GM21381 (cell line): ENCODE measurements around the gene GRIK4.

ENCODE experiments used
- ATAC-seq: cut with Tn5 transposase; IDR thresholded peaks from one replicate; pipeline ENCODE4 v1.9.1; 2021; ENCODE audit warnings: mild to moderate bottlenecking, moderate library complexity; ENCODE audit not compliant: unreplicated experiment

Gene GRIK4

GRCh38 chr11:120509346-120510053, 2.0 kb upstream of the GRIK4 start:
- no peak for ATAC-seq

GRCh38 chr11:120510406-120511115, 987 bp upstream of the GRIK4 start:
- ATAC-seq = peak; percentile 6

- no peak for ATAC-seq
These were observed 531 bp downstream of the GRIK4 start for GRCh38 chr11:120511820-120512738.

DNA sequence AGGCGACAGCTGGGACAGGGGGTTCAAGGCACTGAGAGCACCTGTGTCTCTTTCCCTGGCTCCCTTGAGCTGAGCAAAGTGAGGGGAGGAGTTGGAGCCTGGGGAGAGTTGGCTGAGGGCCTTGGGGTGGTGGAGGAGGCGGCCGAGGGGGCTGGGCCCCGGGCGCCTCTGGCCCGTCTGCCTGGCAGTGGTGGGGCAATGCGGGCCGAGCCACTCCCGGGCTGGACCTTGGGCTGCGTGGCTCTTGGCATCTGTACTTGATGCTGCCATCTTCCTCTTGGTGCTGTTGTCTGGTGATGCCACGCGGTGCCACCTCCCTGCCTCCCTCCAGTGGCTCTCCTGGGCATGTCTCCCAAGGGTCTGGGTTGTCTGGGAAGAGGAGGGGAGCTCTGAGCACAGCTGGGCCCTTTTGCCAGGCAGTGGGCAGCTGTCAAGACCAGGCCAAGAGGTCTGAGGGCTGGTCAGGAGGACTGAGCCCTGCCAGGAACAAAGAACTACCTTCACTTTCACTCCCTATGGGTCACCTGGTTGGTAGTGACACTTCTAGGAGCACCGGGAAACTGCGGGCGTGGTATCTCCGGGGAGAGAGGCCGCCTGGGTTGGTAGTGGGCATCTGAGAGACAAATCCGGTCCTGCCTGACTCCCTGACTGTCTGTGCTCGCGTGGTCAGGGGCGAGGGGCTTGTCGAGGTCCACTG, 1.3 kb downstream of the GRIK4 start:
- no peak for ATAC-seq

DNA sequence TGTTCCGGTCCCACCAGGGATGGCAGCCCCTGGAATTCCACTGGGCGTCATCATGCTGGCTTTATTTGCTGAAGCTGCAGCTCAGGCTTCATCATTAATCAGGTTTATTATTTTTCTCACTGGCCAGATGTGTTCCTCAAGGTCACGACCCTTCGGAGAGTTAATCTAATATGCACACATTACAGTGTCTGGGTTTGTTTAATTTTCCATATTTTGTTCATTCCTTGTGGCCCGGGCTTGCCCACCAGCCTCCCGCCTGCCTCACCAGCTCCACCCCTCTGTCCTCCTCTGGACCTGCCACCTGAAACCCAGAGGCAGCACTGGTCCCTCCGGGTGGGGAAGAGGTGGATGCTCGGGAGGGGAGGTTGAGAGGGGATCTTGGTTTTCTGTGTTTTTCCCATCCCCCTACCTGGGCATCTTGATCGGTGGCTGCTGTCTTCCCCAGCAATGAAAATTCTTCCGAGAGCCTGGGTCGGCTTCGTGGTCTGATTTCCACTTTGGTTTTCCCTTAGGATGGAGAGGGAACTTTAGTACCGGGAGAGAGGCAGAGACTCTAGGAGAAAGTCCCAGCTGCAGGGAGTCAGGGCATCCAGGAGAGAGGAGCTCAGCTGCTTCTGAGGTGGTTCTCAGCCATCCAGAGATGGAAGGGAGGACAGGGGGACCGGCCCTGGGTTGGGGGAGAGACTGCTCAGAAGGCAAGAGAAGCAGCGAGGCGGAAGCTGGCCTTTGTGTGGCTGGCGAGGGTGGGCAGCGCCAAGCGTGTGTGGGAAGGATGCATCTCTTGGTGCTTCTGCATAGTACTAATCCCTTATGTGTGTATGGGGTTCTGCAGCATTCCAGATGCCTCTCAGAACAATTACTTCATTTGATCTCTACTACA, 2.1 kb downstream of the GRIK4 start:
- ATAC-seq = no peak

GRCh38 chr11:120514541-120515121, 3.1 kb downstream of the GRIK4 start:
- no peak for ATAC-seq

- ATAC-seq = no peak
These were observed 3.7 kb downstream of the GRIK4 start for GRCh38 chr11:120515186-120515723.

DNA sequence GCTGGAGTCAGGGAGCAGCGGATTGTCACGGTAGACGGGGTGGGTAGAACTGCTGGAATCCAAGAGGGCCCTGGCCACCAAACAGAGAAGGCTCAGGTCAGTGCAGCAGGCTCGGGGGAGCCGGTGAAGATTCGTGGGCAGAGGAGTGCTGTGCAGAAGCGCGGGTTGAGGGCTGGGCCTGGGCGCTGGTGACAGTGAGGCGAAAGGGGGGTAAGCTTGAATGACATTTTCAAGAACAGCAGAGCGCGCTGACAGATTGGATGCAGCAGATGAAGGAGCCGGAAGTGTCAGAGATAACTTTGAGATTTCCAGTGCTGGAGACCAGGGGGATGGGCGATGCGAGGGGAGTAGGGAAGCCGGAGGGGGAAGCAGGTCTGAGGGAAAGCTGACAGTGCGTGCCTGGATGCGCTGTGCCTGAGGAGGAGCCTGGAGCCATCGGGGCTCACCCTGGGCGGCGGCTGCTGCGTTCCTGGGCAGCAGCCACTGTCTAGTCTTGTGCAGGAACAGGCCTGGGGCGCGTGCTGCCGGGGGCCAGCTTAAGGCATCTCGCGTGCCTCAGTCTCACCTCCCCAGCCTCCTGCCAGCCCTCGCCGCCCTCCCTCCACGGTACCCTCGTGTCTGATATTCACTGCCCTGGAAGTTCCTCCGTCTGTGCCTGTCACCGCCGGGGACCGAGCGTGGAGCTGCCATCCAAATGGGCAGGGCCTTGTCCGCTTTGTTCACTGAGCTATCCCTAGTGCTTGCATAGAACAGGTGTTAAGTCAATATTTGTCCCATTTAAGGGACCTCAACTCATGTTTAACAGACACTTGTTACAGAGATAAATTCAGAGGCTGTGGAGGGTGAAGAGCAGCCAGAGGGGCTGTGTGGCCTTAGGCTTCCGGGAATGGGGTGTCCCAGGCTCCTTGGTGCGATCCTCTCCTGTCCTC, 5.2 kb downstream of the GRIK4 start:
- no peak for ATAC-seq

- ATAC-seq = no peak
These were observed 5.8 kb downstream of the GRIK4 start for GRCh38 chr11:120517390-120517761.

- no peak for ATAC-seq
These were observed 6.3 kb downstream of the GRIK4 start for GRCh38 chr11:120517801-120518291.

- ATAC-seq = no peak
These were observed 6.8 kb downstream of the GRIK4 start for GRCh38 chr11:120518356-120518755.

- no peak for ATAC-seq
These were observed 7.9 kb downstream of the GRIK4 start for GRCh38 chr11:120519474-120519873.

DNA sequence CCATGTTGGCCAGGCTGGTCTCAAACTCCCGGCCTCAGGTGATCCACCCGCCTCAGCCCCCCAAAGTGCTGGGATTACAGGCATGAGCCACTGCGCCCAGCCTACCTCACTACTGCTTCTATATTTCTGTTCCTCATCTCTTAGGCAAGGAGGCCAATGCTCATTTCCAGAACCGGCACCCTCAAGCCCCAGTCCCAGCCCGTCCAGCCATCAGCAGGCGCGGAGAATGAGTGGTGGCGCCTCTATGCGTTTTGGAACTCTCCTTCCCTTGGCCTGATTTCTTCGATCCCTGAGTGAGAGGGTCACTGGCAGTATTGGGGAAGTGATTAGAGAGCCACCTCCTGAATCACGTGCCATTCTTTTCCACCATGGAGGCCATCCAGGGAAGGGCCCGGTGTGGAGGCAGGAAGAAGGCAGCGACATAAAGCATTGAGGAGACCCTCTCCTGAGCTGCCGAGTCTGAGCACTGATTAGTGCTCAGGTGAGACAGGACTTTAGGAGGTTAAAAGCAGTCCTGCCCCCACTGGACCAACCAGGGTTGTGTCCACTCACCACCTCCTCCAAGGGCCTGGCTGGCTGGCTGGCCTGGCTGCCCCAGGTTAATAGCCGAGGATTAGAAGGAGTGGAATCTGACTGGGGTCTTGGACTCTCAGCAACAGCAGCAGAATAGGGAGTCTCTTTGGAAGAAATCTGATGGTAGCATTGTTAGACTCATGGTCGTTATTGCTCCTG, 8.7 kb downstream of the GRIK4 start:
- ATAC-seq = no peak

GRCh38 chr11:120521176-120521575, 9.6 kb downstream of the GRIK4 start:
- no peak for ATAC-seq

DNA sequence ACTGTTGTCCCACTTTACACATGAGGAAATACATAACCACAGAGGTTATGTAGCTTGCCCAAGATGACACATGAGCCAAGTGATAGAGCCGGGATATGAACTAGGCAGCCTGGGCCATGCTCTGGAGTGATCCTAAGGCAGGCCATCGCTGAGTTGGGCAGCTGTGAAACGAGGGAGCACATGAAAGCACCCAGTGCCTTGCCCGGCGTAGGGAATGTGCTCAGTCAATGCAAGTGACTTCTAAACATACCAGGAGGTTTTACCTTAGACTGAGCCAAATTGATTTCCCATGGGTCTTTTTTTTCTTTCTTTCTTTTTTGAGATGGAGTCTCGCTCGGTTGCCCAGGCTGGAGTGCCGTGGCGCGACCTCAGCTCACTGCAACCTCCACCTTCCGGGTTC, 10.5 kb downstream of the GRIK4 start:
- ATAC-seq = no peak

GRCh38 chr11:120522736-120523135, 11.2 kb downstream of the GRIK4 start:
- ATAC-seq = no peak

- no peak for ATAC-seq
These were observed 11.6 kb downstream of the GRIK4 start for GRCh38 chr11:120523196-120523595.
